Osteoblast (primary cell): ENCODE data around the gene SCYGR7. TPM values are rescaled to one million over a fixed set of nuclear protein-coding genes. Genes with fewer than 3 reads are reported as not detected.
A peak's percentile ranks its signal among the peaks of the same experiment; 100 is the strongest.
"Not testable (repeated sequence)": the region's sequence is repeated elsewhere in the genome, so short reads cannot be mapped to it uniquely, and the experiment has no call there.

Experiments used
- DNase-seq: peaks from one replicate; pipeline ENCODE4 v3.0.0; 2011; ENCODE audit warnings: low spot score, mixed read lengths; ENCODE audit not compliant: insufficient read length; ENCODE audit errors: missing footprints
- H2AFZ ChIP-seq: 2 replicates; pipeline ENCODE4 v1.6.0; 2011; ENCODE audit warnings: mild to moderate bottlenecking, low read length
- H3K27ac ChIP-seq: 2 replicates; pipeline ENCODE4 v1.5.1; 2011; ENCODE audit warnings: mild to moderate bottlenecking, low read depth, low read length, moderate library complexity
- H3K27me3 ChIP-seq: 2 replicates; pipeline ENCODE4 v1.6.0; 2012; ENCODE audit warnings: mild to moderate bottlenecking, control low read depth, inconsistent platforms, low read length, moderate library complexity; ENCODE audit not compliant: insufficient read depth
- H3K36me3 ChIP-seq: 2 replicates; pipeline ENCODE4 v1.5.1; 2011; ENCODE audit warnings: mild to moderate bottlenecking, low read length, control low read depth, moderate library complexity; ENCODE audit not compliant: insufficient read depth
- H3K4me1 ChIP-seq: 2 replicates; pipeline ENCODE4 v1.5.1; 2011; ENCODE audit warnings: mild to moderate bottlenecking, low read length, control low read depth, moderate library complexity; ENCODE audit not compliant: insufficient read depth
- H3K4me2 ChIP-seq: 2 replicates; pipeline ENCODE4 v1.6.0; 2011; ENCODE audit warnings: mild to moderate bottlenecking, low read length; ENCODE audit not compliant: insufficient read depth
- H3K4me3 ChIP-seq: fragments of 200-600 bp; sonication (generic); 3 replicates; pipeline ENCODE4 v1.5.1; 2012; ENCODE audit warnings: mild to moderate bottlenecking, low read length, inconsistent platforms; ENCODE audit not compliant: insufficient read depth
- H3K79me2 ChIP-seq: 2 replicates; pipeline ENCODE4 v1.6.0; 2012; ENCODE audit warnings: mild to moderate bottlenecking, low read length, control low read depth, inconsistent platforms; ENCODE audit not compliant: insufficient read depth
- H3K9me3 ChIP-seq: 2 replicates; pipeline ENCODE4 v1.5.1; 2011; ENCODE audit warnings: low read depth, low read length, control low read depth
- H4K20me1 ChIP-seq: 2 replicates; pipeline ENCODE4 v1.6.0; 2012; ENCODE audit warnings: mild to moderate bottlenecking, low read length, control low read depth; ENCODE audit not compliant: insufficient read depth
- CTCF ChIP-seq: IDR thresholded peaks from 2 replicates; pipeline ENCODE4 v1.5.1; 2011; ENCODE audit warnings: mild to moderate bottlenecking, low read depth, low read length, moderate library complexity; ENCODE audit errors: extremely low read depth
- total RNA-seq: library from RNA; depleted of rRNA; stranded (reverse); fragments of >200 nt; gene quantifications from 2 replicates; pipeline ENCODE4 v1.2.3, GENCODE V29; 2012

SCYGR7 gene
- total RNA-seq, 1 donor: not detected

GRCh38 chr2:227724394-227725039 is 3.6 kb upstream of the SCYGR7 start, which contains the start of gene SCYGR6:
TSS of gene SCYGR6 (minus strand) at chr2:227724757. CDS start at chr2:227724757, 0 bp downstream.
- H4K20me1 ChIP-seq: no peaks in the 10 kb centered on the region
- no peaks in the 10 kb centered on the region for H3K36me3 ChIP-seq
- H3K4me2 ChIP-seq: no peak within 1 kb of the TSS
- H3K27ac ChIP-seq: no peak within 1 kb of the TSS
- H2AFZ ChIP-seq: no peak within 1 kb of the TSS
- no peak for TF ChIP-seq CTCF
- no peaks in the 10 kb centered on the region for H3K9me3 ChIP-seq
- H3K27me3 ChIP-seq: no peaks in the 10 kb centered on the region
- no peaks in the 10 kb centered on the region for H3K4me1 ChIP-seq
- H3K79me2 ChIP-seq: no peaks in the 10 kb centered on the region
- H3K4me3 ChIP-seq: no peak within 1 kb of the TSS
- DNase-seq: no peak

GRCh38 chr2:227739351-227739750 is 11.2 kb downstream of the SCYGR7 start:
- TF ChIP-seq CTCF: no peak

GRCh38 chr2:227740705-227741104 is 12.6 kb downstream of the SCYGR7 start:
- H3K4me1 ChIP-seq, H3K27ac ChIP-seq, H3K79me2 ChIP-seq, H3K9me3 ChIP-seq, H2AFZ ChIP-seq, H3K4me2 ChIP-seq, DNase-seq, H3K4me3 ChIP-seq, H4K20me1 ChIP-seq, H3K27me3 ChIP-seq, H3K36me3 ChIP-seq: not testable (repeated sequence)
- peak; percentile 31 for TF ChIP-seq CTCF

More at GRCh38 chr2:227739351-227739750, 11.2 kb downstream of the SCYGR7 start:
- Histone ChIP-seq H3K9me3 (no peaks in the 10 kb centered on the region), H3K36me3 (no peaks in the 10 kb centered on the region), H3K79me2 (no peaks in the 10 kb centered on the region), H4K20me1 (no peaks in the 10 kb centered on the region), H3K27ac (no peak overlapping the region), H3K4me1 (no peaks in the 10 kb centered on the region), H3K4me2 (no peak overlapping the region), H2AFZ (no peak overlapping the region), H3K4me3 (no peak overlapping the region), H3K27me3 (no peaks in the 10 kb centered on the region)
- DNase-seq: no peak

- no peak for DNase-seq
- Histone ChIP-seq H4K20me1 (no peaks in the 10 kb centered on the region), H2AFZ (no peak within 1 kb of the TSS), H3K27ac (no peak within 1 kb of the TSS), H3K4me1 (no peaks in the 10 kb centered on the region), H3K79me2 (no peaks in the 10 kb centered on the region), H3K9me3 (no peaks in the 10 kb centered on the region), H3K4me3 (no peak within 1 kb of the TSS), H3K27me3 (no peaks in the 10 kb centered on the region), H3K4me2 (no peak within 1 kb of the TSS), H3K36me3 (no peaks in the 10 kb centered on the region)
- TF ChIP-seq CTCF: no peak
These were observed 17.5 kb downstream of the SCYGR7 start, which contains the start of gene SCYGR8 for GRCh38 chr2:227745594-227745993. TSS of gene SCYGR8 (plus strand) at chr2:227745894. CDS start at chr2:227745894, 0 bp downstream.
